ENCODE data around the gene KY.

- TF ChIP-seq CTCF (IDR thresholded peaks at IDR 0.05; ENCODE audit: low read depth, low read length, missing input control) (no peak), GABPA (IDR thresholded peaks at IDR 0.05 in 1 of 2, conservative IDR thresholded peaks at IDR 0.05 in 1 of 2) (no peak), JUND (IDR thresholded peaks at IDR 0.05) (no peak), ZBTB33 (IDR thresholded peaks at IDR 0.05) (no peak), YY1 (IDR thresholded peaks at IDR 0.05) (no peak), FOXA1 (IDR thresholded peaks at IDR 0.05) (no peak), EGR1 (IDR thresholded peaks at IDR 0.05; ENCODE audit: low read depth in 2 of 2) (no peak), ATF3 (IDR thresholded peaks at IDR 0.05) (no peak), MAX (IDR thresholded peaks at IDR 0.05) (no peak), REST (IDR thresholded peaks at IDR 0.05) (no peak)
Measured at GRCh38 chr3:134605556-134605955, 45.3 kb downstream of the KY start.

Data from liver (tissue), 3 donors.